Neutrophil (primary cell): ENCODE data around the gene KRT82.

Experiments
- H3K27ac ChIP-seq: fragments of 200-600 bp; sonication (generic); 2 replicates; pipeline ENCODE4 v1.5.1; 2016; ENCODE audit warnings: mild to moderate bottlenecking, moderate library complexity
- H3K27me3 ChIP-seq: fragments of 200-600 bp; sonication (generic); 2 replicates; pipeline ENCODE4 v1.6.0; 2016; ENCODE audit warnings: mild to moderate bottlenecking
- H3K36me3 ChIP-seq: fragments of 200-600 bp; sonication (generic); 2 replicates; pipeline ENCODE4 v1.5.1; 2017
- H3K4me1 ChIP-seq, 2 experiments: fragments of 200-600 bp in 1 of 2; sonication (generic) in 1 of 2; 1 replicate in 1 of 2; 2 replicates in 1 of 2; pipeline versions ENCODE4 v1.5.1 to v1.6.1; 2013 to 2016; ENCODE audit warnings: low read depth in 1 of 2, low read length in 1 of 2, mild to moderate bottlenecking in 1 of 2, moderate library complexity in 1 of 2; ENCODE audit not compliant: control insufficient read depth in 1 of 2, insufficient read depth in 1 of 2
- H3K4me3 ChIP-seq, 2 experiments: fragments of 200-600 bp in 1 of 2; sonication (generic) in 1 of 2; 1 replicate in 1 of 2; 2 replicates in 1 of 2; pipeline ENCODE4 v1.5.1; 2013 to 2016; ENCODE audit warnings: low read depth in 1 of 2, low read length in 1 of 2, mild to moderate bottlenecking in 1 of 2, moderate library complexity in 1 of 2
- H3K9me3 ChIP-seq: fragments of 200-600 bp; sonication (generic); 2 replicates; pipeline ENCODE4 v1.5.1; 2016
- TF ChIP-seq, protein P1 (sequence below): fragments of 200-600 bp; sonication (generic); IDR thresholded peaks from 2 replicates; pipeline ENCODE4 v1.5.1; 2016; ENCODE audit warnings: antibody characterized with exemption

The KRT82 gene

DNA sequence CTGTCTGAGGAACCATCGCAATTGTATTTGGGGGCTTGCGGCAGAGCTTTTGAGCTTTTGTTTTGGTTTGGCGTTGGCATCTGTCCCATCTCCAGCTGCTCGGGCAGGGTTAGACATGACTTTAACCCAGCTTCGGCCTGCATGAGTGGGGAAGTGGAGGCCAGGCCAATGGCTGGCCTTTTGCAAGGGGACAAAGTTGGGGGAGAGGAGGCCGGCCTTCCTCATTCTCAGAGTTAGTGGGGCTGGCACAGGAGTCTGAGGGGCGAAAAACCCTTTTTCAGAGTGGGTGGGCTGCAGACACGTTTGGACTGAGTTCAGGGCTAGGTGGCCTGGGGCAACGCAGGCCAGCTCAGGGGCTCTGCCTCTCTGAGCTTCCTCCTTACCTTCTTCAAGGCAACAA, 5.2 kb downstream of the KRT82 start:
- Histone ChIP-seq H3K4me3 (no peak overlapping the region), H3K27me3 (peaks cover 19% of the 10 kb centered on the region)
- TF ChIP-seq, protein P1, sequence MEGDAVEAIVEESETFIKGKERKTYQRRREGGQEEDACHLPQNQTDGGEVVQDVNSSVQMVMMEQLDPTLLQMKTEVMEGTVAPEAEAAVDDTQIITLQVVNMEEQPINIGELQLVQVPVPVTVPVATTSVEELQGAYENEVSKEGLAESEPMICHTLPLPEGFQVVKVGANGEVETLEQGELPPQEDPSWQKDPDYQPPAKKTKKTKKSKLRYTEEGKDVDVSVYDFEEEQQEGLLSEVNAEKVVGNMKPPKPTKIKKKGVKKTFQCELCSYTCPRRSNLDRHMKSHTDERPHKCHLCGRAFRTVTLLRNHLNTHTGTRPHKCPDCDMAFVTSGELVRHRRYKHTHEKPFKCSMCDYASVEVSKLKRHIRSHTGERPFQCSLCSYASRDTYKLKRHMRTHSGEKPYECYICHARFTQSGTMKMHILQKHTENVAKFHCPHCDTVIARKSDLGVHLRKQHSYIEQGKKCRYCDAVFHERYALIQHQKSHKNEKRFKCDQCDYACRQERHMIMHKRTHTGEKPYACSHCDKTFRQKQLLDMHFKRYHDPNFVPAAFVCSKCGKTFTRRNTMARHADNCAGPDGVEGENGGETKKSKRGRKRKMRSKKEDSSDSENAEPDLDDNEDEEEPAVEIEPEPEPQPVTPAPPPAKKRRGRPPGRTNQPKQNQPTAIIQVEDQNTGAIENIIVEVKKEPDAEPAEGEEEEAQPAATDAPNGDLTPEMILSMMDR: no peak

DNA sequence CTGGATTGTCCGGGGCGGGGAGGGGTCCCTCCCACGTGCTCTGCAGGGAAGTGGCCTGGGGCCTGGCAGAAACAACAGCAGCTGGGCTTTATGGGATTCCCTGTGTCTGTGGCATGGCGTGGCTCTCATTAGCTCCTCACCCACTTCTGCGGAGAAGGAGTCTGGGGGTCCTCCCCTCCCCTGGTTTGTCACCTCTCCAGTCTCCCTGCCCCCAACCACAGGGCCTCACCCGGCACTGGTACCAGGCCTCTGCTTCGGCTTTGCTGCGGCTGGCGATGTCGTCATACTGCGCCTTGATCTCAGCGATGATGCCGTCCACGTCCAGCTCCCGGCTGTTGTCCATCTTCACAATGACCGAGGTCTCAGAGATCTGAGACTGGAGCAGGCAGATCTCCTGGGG, 6.4 kb downstream of the KRT82 start:
- Histone ChIP-seq H3K27me3 (peaks cover 19% of the 10 kb centered on the region), H3K27ac (no peak overlapping the region), H3K36me3 (no peaks in the 10 kb centered on the region), H3K4me1 (no peaks in the 10 kb centered on the region), H3K9me3 (no peaks in the 10 kb centered on the region), H3K4me3 (no peak overlapping the region)
- TF ChIP-seq, protein P1: no peak

More for the DNA sequence above, 5.2 kb downstream of the KRT82 start:
- no peaks in the 10 kb centered on the region for H3K4me1 ChIP-seq
- no peak overlapping the region for H3K27ac ChIP-seq
- no peaks in the 10 kb centered on the region for H3K36me3 ChIP-seq
- H3K9me3 ChIP-seq: no peaks in the 10 kb centered on the region

DNA sequence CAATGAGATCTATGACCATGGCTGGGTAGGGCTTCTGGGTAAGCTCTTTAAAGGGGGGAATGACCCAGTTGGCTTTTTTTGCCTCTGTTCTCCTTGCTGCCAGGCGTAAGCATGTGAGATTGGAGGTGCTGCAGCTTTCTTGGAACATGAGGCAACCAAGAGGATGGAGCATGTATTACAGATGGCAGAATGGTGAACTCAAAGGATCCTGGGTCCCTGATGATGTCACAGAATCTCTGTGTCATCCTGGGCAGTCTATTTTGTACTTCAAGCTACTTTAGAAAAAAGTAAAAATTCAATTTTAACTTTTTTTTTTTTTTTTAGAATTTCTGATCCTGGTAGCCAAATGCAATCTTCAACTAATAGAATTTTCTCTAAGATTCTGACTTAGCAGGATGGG, 8.0 kb downstream of the KRT82 start:
- Histone ChIP-seq H3K36me3 (no peaks in the 10 kb centered on the region), H3K27ac (no peak overlapping the region), H3K9me3 (no peaks in the 10 kb centered on the region), H3K4me3 (no peak overlapping the region), H3K27me3 (peaks cover 19% of the 10 kb centered on the region), H3K4me1 (no peaks in the 10 kb centered on the region)
- TF ChIP-seq, protein P1: no peak

DNA sequence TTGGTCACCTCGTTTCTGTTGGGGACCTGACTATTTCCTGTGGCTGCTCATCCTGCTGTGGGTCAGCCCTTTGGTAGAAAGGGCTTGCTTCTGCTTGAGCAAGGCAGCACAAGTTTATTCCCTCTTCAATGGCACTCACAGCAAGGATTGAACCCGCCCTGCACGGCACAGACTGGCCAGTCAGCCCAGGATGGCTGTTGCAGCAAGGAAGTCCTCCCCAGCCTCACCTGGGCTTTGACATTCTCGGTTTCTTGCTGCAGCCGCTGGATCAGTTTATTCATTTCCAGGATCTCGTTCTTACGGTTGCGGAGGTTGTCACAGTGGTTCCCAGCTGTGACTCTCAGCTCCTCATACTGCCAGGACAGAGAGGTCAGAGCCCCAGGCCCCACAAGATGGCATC, 9.5 kb downstream of the KRT82 start:
- no peaks in the 10 kb centered on the region for H3K9me3 ChIP-seq
- TF ChIP-seq, protein P1: no peak
- no peaks in the 10 kb centered on the region for H3K36me3 ChIP-seq
- H3K27me3 ChIP-seq: peaks cover 19% of the 10 kb centered on the region
- H3K4me1 ChIP-seq: no peaks in the 10 kb centered on the region
- no peak overlapping the region for H3K4me3 ChIP-seq
- H3K27ac ChIP-seq: no peak overlapping the region

DNA sequence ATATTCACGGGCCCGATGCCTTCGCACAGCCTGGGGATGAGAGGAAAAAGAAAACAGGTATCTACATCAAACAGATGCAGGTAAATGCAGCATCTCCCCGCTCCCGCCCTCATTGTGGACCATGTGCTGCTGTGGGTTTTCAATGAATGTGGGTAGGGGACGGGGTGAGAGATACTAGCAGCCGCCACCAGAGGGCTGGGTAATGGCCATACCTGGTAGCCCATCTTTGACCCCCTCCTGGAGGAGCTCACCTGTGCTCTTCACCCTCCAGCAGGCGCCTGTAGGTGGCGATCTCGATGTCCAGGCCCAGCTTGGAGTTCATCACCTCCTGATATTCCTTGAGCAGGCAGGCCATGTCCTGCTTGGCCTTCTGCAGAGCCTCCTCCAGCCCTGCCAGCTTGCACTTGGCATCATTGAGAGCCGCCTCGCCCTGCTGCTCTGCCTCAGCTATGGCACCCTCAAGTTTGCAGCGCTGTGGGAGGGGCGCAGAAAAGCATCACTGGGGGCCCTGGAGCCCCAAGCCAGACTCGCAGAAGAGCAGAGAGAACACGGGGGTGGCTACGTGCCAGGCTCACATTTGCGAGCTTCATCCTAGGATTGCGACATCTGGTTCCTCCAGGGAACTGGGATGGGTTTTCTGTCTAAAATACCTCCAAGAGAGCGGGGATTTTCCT, 10.2 kb downstream of the KRT82 start:
- H3K36me3 ChIP-seq: no peaks in the 10 kb centered on the region
- TF ChIP-seq, protein P1: no peak
- peaks cover 19% of the 10 kb centered on the region for H3K27me3 ChIP-seq
- no peak overlapping the region for H3K27ac ChIP-seq
- no peak overlapping the region for H3K4me3 ChIP-seq
- no peaks in the 10 kb centered on the region for H3K9me3 ChIP-seq
- no peaks in the 10 kb centered on the region for H3K4me1 ChIP-seq
